Stimulated activated CD8-positive, alpha-beta memory T cell treated with anti-CD3 and anti-CD28 coated beads, Interleukin-4, amount 100 ng/mL, for 48 hours (primary cell): ENCODE data around the gene VASH1.

Experiments used
- DNase-seq: peaks from one replicate; pipeline ENCODE4 v3.0.0-alpha.2; 2020

Gene VASH1

GRCh38 chr14:76786601-76787000 is 25.3 kb downstream of the VASH1 start:
- DNase-seq: no peak

GRCh38 chr14:76792422-76792821 is 31.2 kb downstream of the VASH1 start:
- no peak for DNase-seq

GRCh38 chr14:76793324-76793723 is 32.1 kb downstream of the VASH1 start:
- DNase-seq: no peak

- DNase-seq: no peak
These were observed 32.7 kb downstream of the VASH1 start for GRCh38 chr14:76793956-76794355.

- DNase-seq: no peak
These were observed 45.2 kb downstream of the VASH1 start for GRCh38 chr14:76806446-76806845.

GRCh38 chr14:76808011-76808410 is 46.7 kb downstream of the VASH1 start:
- DNase-seq: no peak

DNA sequence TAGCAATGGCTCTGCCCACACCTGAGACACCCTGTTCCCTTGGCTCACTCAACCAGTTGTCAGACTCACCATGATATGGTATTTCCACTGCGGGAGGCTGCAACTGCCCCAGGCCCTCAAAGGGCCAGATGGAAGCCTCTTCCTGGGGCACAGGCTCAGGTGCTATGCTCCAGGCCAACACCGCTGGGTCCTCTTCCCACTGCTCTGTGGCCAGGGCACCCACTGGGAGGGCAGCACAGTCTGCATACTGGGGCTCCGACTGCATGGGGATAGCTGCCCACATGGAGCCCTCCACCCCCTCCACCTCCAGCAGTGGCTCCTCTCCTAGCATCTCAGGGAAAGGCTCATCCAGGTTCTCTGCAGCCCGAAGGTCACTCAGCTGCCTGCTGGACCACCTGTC is 47.7 kb downstream of the VASH1 start:
- DNase-seq: no peak

- DNase-seq: no peak
These were observed 49.3 kb downstream of the VASH1 start for GRCh38 chr14:76810525-76810924.

GRCh38 chr14:76810953-76811400 is 49.7 kb downstream of the VASH1 start:
- DNase-seq: no peak

GRCh38 chr14:76811561-76811960 is 50.3 kb downstream of the VASH1 start:
- DNase-seq: no peak

DNA sequence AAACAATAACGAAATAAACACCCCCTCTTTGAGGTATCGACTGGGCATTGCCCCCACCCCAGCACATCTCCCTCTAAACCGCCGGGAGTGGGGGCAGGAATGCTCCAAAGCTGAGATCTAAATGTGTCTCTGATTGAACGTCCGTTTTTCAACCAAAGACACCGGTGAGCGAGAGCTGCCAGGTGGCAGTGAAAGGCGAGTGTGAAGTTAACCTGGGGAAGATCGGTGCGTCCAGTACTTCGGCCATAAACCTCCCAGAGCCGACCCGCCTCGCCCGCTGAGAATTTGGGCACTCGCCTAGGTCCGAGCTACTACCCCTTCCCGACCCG is 50.8 kb downstream of the VASH1 start:
- DNase-seq: no peak

GRCh38 chr14:76812422-76813383 is 51.4 kb downstream of the VASH1 start, which contains the start of gene ANGEL1:
Gene ANGEL1, minus strand, starts transcription at chr14:76812882. Its CDS starts 55 bp downstream, at chr14:76812827.
- DNase-seq: peak; percentile 98

DNA sequence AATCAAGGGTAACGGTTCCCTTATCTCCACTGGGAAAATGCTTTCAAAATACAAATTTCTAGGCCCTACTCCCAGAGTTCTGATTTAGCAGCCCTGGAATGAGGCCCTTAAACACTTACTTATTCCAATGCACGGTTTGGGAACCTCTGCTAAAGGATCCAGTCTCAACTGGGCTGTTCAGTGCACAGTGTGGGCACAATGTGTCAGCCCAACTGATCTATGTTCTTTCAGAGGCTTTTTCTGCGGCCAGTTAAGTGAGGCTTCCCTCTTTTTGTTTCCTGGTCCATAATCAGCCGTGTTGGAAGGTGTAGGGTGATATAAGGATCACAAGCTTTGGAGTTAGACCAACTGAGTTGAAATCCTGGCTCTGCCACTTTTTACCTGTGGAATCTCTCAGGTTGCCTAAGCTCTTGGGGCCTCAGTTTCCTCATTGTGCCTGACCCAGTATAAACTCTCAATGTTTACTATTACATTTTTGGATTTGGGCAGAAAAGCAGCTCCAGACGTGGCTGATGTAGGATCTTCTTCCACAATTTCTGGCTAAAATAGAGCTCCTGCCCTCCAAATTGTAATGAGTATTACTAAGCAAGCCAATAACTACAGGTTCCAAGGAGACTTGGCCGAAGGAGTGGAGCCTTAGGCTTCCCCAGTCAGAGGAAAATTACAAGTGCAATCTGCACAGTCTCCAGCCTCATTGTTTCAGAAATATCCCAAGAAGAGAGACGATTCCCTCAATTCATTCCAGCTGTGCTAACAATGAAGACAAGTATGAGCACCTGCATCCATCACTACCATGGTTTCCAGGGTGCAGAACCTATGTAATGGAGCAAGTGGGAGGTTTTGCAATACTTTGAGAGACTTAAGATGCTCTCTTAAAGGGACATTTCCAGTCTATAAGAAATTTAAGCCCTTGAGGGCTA is 53.7 kb downstream of the VASH1 start:
- no peak for DNase-seq

DNA sequence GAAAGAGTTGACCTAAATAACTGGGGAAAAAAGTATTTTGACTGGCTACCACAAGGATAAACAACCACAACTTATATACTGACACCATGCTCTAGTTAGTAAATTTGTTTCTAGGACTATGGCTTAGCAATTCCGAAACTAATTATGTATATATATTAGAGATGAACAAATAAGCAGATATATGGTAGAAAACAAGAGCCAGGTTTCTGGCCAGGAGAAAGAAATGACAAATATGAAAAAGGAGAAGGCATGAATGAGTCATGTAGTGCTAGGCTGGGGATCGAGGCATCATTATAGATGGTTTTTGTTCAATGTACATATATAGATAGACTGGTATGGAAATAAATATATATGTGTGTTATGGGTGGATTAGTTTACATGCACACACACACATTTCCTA is 59.4 kb downstream of the VASH1 start:
- no peak for DNase-seq

DNA sequence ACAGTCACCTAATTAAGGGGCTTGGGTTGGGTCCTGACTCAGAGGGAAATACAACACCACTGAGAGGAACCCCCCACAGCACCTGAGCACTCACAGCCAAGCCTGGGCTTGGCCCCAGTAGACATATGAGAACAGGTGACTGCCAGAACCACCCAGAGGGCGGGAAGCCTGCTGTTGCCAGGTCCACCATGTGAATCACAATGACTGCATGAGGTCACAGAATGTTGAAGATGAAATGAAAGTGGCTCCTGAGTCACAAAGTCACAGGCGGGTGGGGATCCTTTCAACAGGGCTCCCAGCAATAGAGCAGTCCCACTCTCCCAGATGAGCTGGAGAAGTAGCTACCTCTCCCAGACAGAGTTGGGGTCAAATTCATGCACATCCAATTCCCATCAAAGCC is 64.9 kb downstream of the VASH1 start, which contains the start of gene LRRC74A:
TSS of gene LRRC74A (plus strand) at position 287 of the 400 bp plus-strand sequence. CDS start 290 bp downstream, outside the sequence.
- DNase-seq: no peak

GRCh38 chr14:76827696-76828296 is 66.5 kb downstream of the VASH1 start:
- no peak for DNase-seq

DNA sequence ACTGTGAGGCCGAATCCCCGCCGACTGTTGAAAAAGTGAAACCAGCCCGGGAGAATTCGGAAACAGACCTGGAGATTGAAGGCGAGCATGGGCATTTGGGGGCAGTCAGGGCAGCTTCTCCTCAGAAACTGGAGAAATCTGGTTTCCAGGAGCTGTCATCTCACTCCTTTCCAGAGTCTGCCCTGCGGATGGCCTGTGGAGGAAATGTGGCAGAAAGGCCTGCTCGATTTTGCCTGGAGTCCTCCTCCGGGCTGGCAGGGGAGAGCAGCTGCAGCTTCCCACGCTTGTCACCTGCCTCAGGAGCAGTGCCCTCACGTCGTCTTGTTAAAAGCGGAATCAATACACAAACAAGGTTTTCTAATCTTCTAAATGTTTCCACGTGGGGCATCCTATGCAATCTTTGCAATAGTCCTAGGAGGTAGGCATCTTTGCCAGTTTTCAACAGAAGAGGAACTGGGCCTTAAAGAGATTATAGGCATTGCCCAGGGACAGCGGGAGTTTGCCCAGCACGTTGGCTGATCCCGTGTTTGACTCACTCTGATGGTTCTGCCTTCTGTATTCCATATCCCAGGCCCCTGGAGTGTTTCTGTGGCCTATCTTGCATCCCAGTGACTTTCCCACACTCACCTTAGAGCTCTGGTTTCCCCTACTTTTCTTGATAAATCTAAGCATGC is 67.2 kb downstream of the VASH1 start:
- DNase-seq: no peak

DNA sequence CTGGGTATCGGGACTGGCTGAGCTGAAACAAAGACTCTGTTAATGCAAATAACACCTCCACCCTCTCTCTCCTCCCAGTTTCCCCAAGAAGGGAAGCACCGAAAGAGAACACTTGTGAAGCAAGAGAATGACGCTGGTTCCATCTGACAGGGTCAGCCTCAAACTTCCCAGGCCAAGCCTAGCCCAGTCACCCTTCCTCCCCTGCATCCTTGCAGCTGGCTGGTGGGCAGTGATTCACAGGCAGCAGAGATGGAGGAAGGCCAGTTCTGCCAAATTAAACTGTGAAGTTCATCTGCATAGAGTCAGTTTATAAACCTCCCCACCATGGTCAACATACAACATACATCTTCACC is 67.7 kb downstream of the VASH1 start:
- no peak for DNase-seq

GRCh38 chr14:76829650-76830421 is 68.6 kb downstream of the VASH1 start:
- no peak for DNase-seq

DNA sequence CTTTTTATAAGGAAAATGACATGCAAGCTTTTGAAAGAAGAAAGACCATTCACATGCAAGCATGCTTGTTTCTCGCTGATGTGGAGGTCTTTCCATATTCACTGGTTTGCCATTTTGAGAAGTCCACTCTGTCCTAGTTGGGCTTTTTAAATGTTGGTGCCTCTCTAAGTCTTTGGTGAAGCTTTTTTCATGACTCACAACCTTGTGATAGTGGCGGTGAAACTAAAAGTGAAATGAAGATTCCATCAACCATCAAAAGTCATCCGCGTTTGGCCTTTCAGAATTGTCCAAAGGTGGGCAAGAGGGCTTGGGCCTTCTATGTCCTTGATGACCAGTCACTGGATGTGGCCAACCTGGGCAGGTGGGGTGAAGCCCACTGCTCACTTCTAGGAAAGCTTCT is 69.3 kb downstream of the VASH1 start:
- DNase-seq: no peak

DNA sequence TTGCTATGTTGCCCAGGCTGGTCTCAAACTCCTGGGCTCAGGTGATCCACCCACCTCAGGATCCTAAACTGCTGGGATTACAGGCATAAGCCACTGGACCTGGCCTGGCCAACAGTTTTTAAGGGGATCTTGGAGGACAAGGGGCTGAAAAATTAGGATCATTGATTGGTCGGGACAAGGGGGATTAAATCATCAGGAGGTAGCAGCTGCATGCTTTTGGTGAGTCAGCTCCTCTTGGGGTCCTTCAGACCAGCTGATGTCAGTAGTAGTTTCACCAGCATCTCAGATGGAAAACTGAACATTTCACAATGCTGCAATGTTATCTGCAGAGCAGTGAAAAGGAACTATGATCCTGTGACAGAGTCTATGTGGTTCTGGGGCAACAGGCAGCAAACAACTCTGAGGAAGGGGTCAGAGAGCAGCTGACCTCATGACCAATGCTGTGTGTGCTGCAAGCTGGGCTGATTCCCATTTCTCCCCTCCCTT is 71.3 kb downstream of the VASH1 start:
- DNase-seq: no peak
